Activated CD4-positive, alpha-beta T cell treated with anti-CD3 and anti-CD28 coated beads for 1 hour (primary cell): Measurements from ENCODE around the gene RALGAPA1.
"Not testable (repeated sequence)": the region's sequence is repeated elsewhere in the genome, so short reads cannot be mapped to it uniquely, and the experiment has no call there.

Experiments used
- DNase-seq: peaks from one replicate; pipeline ENCODE4 v3.0.0-alpha.2; 2020

The RALGAPA1 gene

GRCh38 chr14:35808638-35809563 is at the start of gene RALGAPA1:
TSS of gene RALGAPA1 (minus strand) at chr14:35809295. CDS start at chr14:35808835, 460 bp downstream.
- DNase-seq: peak; percentile 91

GRCh38 chr14:35858521-35859209 is 49.6 kb upstream of the RALGAPA1 start:
- no peak for DNase-seq

- no peak for DNase-seq
These were observed 46.9 kb upstream of the RALGAPA1 start for GRCh38 chr14:35855876-35856481.

GRCh38 chr14:35854696-35855270 is 45.7 kb upstream of the RALGAPA1 start:
- DNase-seq: no peak

- DNase-seq: no peak
These were observed 44.1 kb upstream of the RALGAPA1 start for GRCh38 chr14:35853225-35853624.

- no peak for DNase-seq
These were observed 42.7 kb upstream of the RALGAPA1 start for GRCh38 chr14:35851823-35852222.

- DNase-seq: no peak
These were observed 40.0 kb upstream of the RALGAPA1 start for GRCh38 chr14:35849122-35849521.

- DNase-seq: no peak
These were observed 38.5 kb upstream of the RALGAPA1 start for GRCh38 chr14:35847636-35848035.

GRCh38 chr14:35844494-35844893 is 35.4 kb upstream of the RALGAPA1 start:
- no peak for DNase-seq

GRCh38 chr14:35842245-35842644 is 33.1 kb upstream of the RALGAPA1 start:
- DNase-seq: not testable (repeated sequence)

GRCh38 chr14:35841704-35842103 is 32.6 kb upstream of the RALGAPA1 start:
- DNase-seq: not testable (repeated sequence)

- no peak for DNase-seq
These were observed 26.3 kb upstream of the RALGAPA1 start for GRCh38 chr14:35835208-35835982.

GRCh38 chr14:35829449-35829848 is 20.4 kb upstream of the RALGAPA1 start:
- DNase-seq: no peak

GRCh38 chr14:35827678-35828472 is 18.8 kb upstream of the RALGAPA1 start:
- no peak for DNase-seq

GRCh38 chr14:35826952-35827416 is 17.9 kb upstream of the RALGAPA1 start:
- DNase-seq: no peak

GRCh38 chr14:35826218-35826951 is 17.3 kb upstream of the RALGAPA1 start, which contains the start of gene BRMS1L:
TSS of gene BRMS1L (plus strand) at chr14:35826338. CDS start at chr14:35826517, 179 bp downstream.
- DNase-seq: peak; percentile 92

GRCh38 chr14:35825968-35826217 is 16.8 kb upstream of the RALGAPA1 start:
- DNase-seq: no peak

GRCh38 chr14:35824446-35825165 is 15.5 kb upstream of the RALGAPA1 start:
- not testable (repeated sequence) for DNase-seq

- no peak for DNase-seq
These were observed 13.4 kb upstream of the RALGAPA1 start for GRCh38 chr14:35822501-35822900.
